ENCODE measurements around the gene DCAF11. TPM values are rescaled to one million over a fixed set of nuclear protein-coding genes. Genes with fewer than 3 reads are reported as not detected.

Gene DCAF11
- total RNA-seq, 1 experiment from 2014 or later, result 37.2 TPM

- no peak for DNase-seq (ENCODE audit: low read depth)
These were observed 1.7 kb downstream of the DCAF11 start for GRCh38 chr14:24116128-24116814.

GRCh38 chr14:24117179-24117578 lies 2.6 kb downstream of the DCAF11 start:
- DNase-seq (ENCODE audit: low read depth), result no peak

- no peak for DNase-seq (ENCODE audit: low read depth)
These were observed 5.1 kb downstream of the DCAF11 start for GRCh38 chr14:24119691-24120090.

GRCh38 chr14:24121210-24121609 lies 6.6 kb downstream of the DCAF11 start:
- DNase-seq (ENCODE audit: low read depth), result no peak

GRCh38 chr14:24122416-24122815 lies 7.8 kb downstream of the DCAF11 start:
- no peak for DNase-seq (ENCODE audit: low read depth)

GRCh38 chr14:24122898-24123297 lies 8.3 kb downstream of the DCAF11 start:
- DNase-seq (ENCODE audit: low read depth), result no peak

- DNase-seq (ENCODE audit: low read depth), result no peak
These were observed 9.1 kb downstream of the DCAF11 start for GRCh38 chr14:24123424-24124417.

- no peak for DNase-seq (ENCODE audit: low read depth)
These were observed 12.4 kb downstream of the DCAF11 start for GRCh38 chr14:24126939-24127338.

GRCh38 chr14:24127673-24128072 lies 13.1 kb downstream of the DCAF11 start:
- no peak for DNase-seq (ENCODE audit: low read depth)

GRCh38 chr14:24129410-24129998 lies 14.9 kb downstream of the DCAF11 start:
- DNase-seq (ENCODE audit: low read depth), result no peak

GRCh38 chr14:24130380-24130716 lies 15.8 kb downstream of the DCAF11 start, which contains the start of gene FITM1:
Gene FITM1, plus strand, starts transcription at chr14:24130659. Its CDS starts 905 bp downstream, at chr14:24131564.
- no peak for DNase-seq (ENCODE audit: low read depth)

- DNase-seq (ENCODE audit: low read depth), result no peak
These were observed 16.4 kb downstream of the DCAF11 start for GRCh38 chr14:24130717-24131548.

- DNase-seq (ENCODE audit: low read depth), result no peak
These were observed 17.0 kb downstream of the DCAF11 start for GRCh38 chr14:24131549-24131966.

GRCh38 chr14:24132061-24132685 lies 17.6 kb downstream of the DCAF11 start:
- no peak for DNase-seq (ENCODE audit: low read depth)

- DNase-seq (ENCODE audit: low read depth), result no peak
These were observed 18.4 kb downstream of the DCAF11 start for GRCh38 chr14:24132976-24133375.

- no peak for DNase-seq (ENCODE audit: low read depth)
These were observed 19.2 kb downstream of the DCAF11 start for GRCh38 chr14:24133735-24134134.

- no peak for DNase-seq (ENCODE audit: low read depth)
These were observed 20.9 kb downstream of the DCAF11 start for GRCh38 chr14:24135584-24135833.

GRCh38 chr14:24135834-24136683 lies 21.5 kb downstream of the DCAF11 start, which contains the start of gene PSME1:
Gene PSME1, plus strand, starts transcription at chr14:24136194. Its CDS starts 69 bp downstream, at chr14:24136263.
- peak; percentile 77 for DNase-seq (ENCODE audit: low read depth)

- no peak for DNase-seq (ENCODE audit: low read depth)
These were observed 22.3 kb downstream of the DCAF11 start for GRCh38 chr14:24136684-24137528.
